ENCODE results near the gene HOXB9. TPM values are rescaled to one million over a fixed set of nuclear protein-coding genes. Genes with fewer than 3 reads are reported as not detected.

Gene HOXB9
- total and polyA plus RNA-seq, 9 of the 15 experiments (the other 6 are each of a cell fraction or from before 2014, with no cell fraction given), result 3.1 to 196 (median 77.6) TPM

DNA sequence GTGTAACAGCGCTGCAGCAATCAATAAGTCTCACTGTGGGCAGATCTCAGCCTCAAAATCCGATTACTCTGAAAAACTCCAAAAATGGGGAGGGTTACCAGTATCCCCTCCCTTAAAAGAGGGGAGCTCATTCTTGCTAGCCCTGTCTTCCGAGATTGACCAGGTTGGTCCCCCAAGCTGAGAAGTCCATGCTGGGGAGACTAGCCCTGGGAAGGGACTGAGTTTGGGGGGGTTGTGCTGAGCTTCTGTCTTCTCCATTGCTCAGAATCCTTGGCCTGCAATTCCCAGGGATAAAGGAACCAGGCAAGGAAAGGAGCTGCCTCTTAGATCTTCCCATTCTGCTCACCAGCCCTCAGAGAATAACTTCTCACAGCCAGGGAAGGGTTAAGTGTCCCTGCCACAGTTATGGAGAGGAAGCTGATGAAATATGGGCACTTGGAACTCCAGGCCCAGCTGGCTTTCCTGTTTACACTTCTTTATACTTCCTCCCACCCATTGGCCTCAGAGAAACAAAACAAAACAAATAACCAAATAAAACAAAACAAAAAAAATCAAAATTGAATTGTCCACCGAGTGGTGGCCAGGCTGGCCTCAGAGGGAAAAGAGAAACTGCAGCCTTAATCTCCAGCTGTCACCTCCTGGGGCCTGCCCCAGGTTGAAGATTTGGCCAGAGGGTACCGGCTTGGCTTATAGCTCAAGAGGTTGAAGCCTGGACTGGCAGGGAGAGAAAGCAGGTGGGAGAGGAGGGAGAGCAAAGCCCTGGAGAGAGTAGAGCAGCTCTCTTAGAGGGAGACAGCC is 38.7 kb downstream of the HOXB9 start (continued):
- TF ChIP-seq CHD7 (IDR thresholded peaks at IDR 0.05; ENCODE audit: low read depth, low read length) (no peak), RBM14 (IDR thresholded peaks at IDR 0.05; ENCODE audit: borderline replicate concordance, insufficient read depth, low read depth, low read length) (no peak), ZNF766 (CRISPR knock-in tag; conservative IDR thresholded peaks at IDR 0.05) (0 out of 2 replicates have a peak, but pooled peaks have one; percentile 44), ZNF589 (CRISPR knock-in tag; IDR thresholded peaks at IDR 0.05; ENCODE audit: low read depth) (no peak), ZNF175 (CRISPR knock-in tag; IDR thresholded peaks at IDR 0.05; ENCODE audit: low read depth) (peak; percentile 66), MAZ (CRISPR knock-in tag; conservative IDR thresholded peaks at IDR 0.05 in 1 of 2, IDR thresholded peaks at IDR 0.05 in 1 of 2) (0 out of 4 replicates have a peak, but pooled peaks of 1 of the 2 experiments have one; percentile 28), STAT5A (IDR thresholded peaks at IDR 0.05; ENCODE audit: borderline replicate concordance, low read length) (no peak)
- TF ChIP-seq, protein P1, sequence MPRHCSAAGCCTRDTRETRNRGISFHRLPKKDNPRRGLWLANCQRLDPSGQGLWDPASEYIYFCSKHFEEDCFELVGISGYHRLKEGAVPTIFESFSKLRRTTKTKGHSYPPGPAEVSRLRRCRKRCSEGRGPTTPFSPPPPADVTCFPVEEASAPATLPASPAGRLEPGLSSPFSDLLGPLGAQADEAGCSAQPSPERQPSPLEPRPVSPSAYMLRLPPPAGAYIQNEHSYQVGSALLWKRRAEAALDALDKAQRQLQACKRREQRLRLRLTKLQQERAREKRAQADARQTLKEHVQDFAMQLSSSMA (CRISPR knock-in tag; IDR thresholded peaks at IDR 0.05), result no peak
- TF ChIP-seq, protein P2, sequence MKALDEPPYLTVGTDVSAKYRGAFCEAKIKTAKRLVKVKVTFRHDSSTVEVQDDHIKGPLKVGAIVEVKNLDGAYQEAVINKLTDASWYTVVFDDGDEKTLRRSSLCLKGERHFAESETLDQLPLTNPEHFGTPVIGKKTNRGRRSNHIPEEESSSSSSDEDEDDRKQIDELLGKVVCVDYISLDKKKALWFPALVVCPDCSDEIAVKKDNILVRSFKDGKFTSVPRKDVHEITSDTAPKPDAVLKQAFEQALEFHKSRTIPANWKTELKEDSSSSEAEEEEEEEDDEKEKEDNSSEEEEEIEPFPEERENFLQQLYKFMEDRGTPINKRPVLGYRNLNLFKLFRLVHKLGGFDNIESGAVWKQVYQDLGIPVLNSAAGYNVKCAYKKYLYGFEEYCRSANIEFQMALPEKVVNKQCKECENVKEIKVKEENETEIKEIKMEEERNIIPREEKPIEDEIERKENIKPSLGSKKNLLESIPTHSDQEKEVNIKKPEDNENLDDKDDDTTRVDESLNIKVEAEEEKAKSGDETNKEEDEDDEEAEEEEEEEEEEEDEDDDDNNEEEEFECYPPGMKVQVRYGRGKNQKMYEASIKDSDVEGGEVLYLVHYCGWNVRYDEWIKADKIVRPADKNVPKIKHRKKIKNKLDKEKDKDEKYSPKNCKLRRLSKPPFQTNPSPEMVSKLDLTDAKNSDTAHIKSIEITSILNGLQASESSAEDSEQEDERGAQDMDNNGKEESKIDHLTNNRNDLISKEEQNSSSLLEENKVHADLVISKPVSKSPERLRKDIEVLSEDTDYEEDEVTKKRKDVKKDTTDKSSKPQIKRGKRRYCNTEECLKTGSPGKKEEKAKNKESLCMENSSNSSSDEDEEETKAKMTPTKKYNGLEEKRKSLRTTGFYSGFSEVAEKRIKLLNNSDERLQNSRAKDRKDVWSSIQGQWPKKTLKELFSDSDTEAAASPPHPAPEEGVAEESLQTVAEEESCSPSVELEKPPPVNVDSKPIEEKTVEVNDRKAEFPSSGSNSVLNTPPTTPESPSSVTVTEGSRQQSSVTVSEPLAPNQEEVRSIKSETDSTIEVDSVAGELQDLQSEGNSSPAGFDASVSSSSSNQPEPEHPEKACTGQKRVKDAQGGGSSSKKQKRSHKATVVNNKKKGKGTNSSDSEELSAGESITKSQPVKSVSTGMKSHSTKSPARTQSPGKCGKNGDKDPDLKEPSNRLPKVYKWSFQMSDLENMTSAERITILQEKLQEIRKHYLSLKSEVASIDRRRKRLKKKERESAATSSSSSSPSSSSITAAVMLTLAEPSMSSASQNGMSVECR (CRISPR knock-in tag; IDR thresholded peaks at IDR 0.05), result no peak

Data from K562 (cell line).